Right atrium auricular region (tissue), 2 donors: ENCODE results near the gene CFAP20. TPM values are rescaled to one million over a fixed set of nuclear protein-coding genes. Genes with fewer than 3 reads are reported as not detected.

Source experiments
- DNase-seq: peaks from one replicate; pipeline ENCODE4 v3.0.0-alpha.2; 2019; ENCODE audit warnings: low spot score
- H3K27ac ChIP-seq, 2 donors: fragments of 200-600 bp; sonication (generic); 1 replicate in 1 of 2; 2 replicates in 1 of 2; pipeline ENCODE4 v1.5.1; 2016 to 2019
- H3K27me3 ChIP-seq, 2 donors: fragments of 200-600 bp; sonication (generic); one replicate each; pipeline versions ENCODE4 v1.5.1 to v1.6.0; 2017 to 2019
- H3K36me3 ChIP-seq: fragments of 200-600 bp; sonication (generic); one replicate; pipeline ENCODE4 v1.5.1; 2016
- H3K4me1 ChIP-seq, 2 donors: fragments of 200-600 bp; sonication (generic); one replicate each; pipeline versions ENCODE4 v1.5.1 to v1.6.0; 2017 to 2019
- H3K4me3 ChIP-seq, 2 donors: fragments of 200-600 bp; sonication (generic); 1 replicate in 1 of 2; 2 replicates in 1 of 2; pipeline ENCODE4 v1.5.1; 2017 to 2019; ENCODE audit warnings: mild to moderate bottlenecking in 1 of 2, moderate library complexity in 1 of 2
- H3K9me3 ChIP-seq, 2 donors: fragments of 200-600 bp; sonication (generic); one replicate each; pipeline ENCODE4 v1.5.1; 2019
- total RNA-seq, 2 donors: library from RNA; depleted of rRNA; stranded (reverse); fragments of >200 nt; gene quantifications; one replicate each; pipeline ENCODE4 v1.1.0, GENCODE V29; 2016
- TF ChIP-seq, protein P1 (sequence below), 2 donors: fragments of 200-600 bp; sonication (generic); IDR thresholded peaks; one replicate each; pipeline ENCODE4 v1.5.1; 2019; ENCODE audit warnings: antibody characterized with exemption in 2 of 2

Gene CFAP20
- 10 to 100 TPM; 36.9 to 64.2 TPM for total RNA-seq

DNA sequence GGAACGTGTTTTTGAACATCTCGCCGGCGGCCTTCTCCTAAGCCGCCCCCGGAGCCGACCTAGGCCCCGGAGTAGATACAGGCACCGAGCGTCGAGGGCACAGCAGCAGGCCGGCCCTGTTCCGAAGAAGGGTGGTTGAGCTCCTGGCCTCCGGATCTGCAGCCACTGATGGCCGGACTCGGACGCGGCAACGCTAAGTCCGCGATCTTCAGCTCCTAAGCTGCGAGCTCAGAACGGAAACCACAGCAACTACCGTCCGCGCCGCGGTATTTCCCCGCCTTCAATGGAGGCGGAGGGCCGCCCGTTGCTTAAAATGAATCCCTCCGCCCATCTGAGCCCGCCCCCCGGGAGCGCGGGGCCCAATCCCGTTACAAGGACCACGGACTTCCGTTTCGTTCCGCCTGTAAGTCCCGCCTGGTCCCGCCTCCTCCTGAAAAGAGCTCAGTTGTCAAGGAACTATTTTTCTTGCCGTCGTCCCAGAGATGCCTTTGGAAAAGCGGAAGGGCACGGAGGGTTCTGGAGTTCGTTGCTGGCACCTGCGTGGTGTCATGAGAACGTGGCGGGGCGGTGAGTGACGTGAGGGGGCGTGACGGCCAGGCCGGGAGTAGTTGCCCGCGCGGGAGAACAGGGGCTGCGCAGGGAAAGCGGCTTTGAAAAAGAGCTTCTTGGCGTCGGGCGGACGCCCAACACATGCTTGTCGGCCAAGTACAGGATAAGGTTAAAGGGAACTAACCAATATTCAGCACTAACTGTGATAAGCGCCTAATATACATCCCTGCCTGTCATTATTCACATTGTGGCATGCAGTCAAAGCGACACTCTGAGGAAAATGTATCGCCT is at the start of gene CFAP20:
Gene CFAP20, minus strand, starts transcription at position 285 of the 840 bp plus-strand sequence. Its CDS starts 266 bp downstream, at position 19.
- H3K36me3 ChIP-seq, result no peaks in the 10 kb centered on the region
- peak within 1 kb of the TSS; percentile 93 to 95 for H3K27ac ChIP-seq
- no peaks in the 10 kb centered on the region for H3K27me3 ChIP-seq
- TF ChIP-seq, protein P1, sequence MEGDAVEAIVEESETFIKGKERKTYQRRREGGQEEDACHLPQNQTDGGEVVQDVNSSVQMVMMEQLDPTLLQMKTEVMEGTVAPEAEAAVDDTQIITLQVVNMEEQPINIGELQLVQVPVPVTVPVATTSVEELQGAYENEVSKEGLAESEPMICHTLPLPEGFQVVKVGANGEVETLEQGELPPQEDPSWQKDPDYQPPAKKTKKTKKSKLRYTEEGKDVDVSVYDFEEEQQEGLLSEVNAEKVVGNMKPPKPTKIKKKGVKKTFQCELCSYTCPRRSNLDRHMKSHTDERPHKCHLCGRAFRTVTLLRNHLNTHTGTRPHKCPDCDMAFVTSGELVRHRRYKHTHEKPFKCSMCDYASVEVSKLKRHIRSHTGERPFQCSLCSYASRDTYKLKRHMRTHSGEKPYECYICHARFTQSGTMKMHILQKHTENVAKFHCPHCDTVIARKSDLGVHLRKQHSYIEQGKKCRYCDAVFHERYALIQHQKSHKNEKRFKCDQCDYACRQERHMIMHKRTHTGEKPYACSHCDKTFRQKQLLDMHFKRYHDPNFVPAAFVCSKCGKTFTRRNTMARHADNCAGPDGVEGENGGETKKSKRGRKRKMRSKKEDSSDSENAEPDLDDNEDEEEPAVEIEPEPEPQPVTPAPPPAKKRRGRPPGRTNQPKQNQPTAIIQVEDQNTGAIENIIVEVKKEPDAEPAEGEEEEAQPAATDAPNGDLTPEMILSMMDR (IDR thresholded peaks at IDR 0.05), result no peak
- peak within 1 kb of the TSS; percentile 87 to 96 for H3K4me3 ChIP-seq
- no peaks in the 10 kb centered on the region for H3K9me3 ChIP-seq
- peak; percentile 99 for DNase-seq
- H3K4me1 ChIP-seq, result peaks cover 0 to 40% of the 10 kb centered on the region in 2 donors

DNA sequence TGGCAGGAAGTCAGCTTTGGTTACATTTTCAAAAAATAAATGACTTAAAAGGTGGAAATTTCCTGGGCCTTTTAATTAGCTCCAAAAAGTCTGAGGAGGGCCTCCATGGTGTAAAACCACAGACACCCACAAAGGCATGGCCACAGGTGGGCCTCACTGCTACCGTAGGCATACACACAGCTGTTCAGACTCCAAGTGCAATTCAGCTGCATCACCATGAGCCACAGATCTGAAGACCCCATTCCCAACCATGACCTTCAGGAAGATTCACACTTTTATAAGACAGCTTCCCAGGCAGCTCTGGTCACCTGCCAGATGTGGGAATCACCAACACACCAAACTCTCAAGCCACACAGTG is 48.2 kb upstream of the CFAP20 start:
- TF ChIP-seq, protein P1 (IDR thresholded peaks at IDR 0.05), result no peak
- no peak for DNase-seq
- Histone ChIP-seq H3K36me3 (peaks cover 52% of the 10 kb centered on the region), H3K27ac (no peak overlapping the region), H3K9me3 (no peaks in the 10 kb centered on the region), H3K4me3 (no peak overlapping the region), H3K4me1 (no peaks in the 10 kb centered on the region), H3K27me3 (no peaks in the 10 kb centered on the region)

DNA sequence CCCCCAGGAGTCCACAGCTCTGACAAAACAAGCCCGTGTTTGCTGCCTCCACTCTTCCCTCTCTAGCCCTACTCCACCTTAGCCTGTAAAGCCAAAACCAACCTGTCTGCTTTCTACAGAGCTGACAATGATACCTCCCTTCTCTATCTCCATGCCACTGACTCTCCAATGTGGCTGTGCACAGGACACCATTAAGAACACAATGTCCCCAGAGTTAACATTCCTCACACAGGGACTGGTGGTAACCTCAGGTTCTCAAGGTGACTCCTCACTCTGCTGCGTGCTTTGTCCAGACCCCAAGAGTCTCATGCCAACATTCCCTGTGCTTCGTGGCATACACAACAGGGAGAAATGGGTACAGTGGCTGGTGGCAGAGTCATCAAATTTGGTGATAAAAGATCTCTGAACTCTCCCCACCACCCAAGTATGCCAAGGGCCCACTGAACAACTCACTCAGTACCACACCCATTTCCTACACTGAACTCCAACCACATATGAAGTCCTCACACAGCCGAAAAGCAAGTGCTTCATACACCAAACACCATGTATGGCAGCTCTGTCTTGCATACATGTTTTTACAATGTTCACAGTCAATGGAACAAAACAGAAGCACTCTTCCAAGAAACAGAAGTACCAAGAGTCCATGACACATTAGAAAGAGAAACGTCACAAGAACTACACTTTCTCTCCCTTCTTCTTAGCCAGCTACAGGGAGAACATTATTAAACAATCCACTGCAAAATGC is 47.6 kb upstream of the CFAP20 start:
- no peaks in the 10 kb centered on the region for H3K4me1 ChIP-seq
- DNase-seq, result no peak
- TF ChIP-seq, protein P1 (IDR thresholded peaks at IDR 0.05), result no peak
- H3K9me3 ChIP-seq, result no peaks in the 10 kb centered on the region
- H3K27me3 ChIP-seq, result no peaks in the 10 kb centered on the region
- no peak overlapping the region for H3K4me3 ChIP-seq
- H3K27ac ChIP-seq, result no peak overlapping the region
- peaks cover 49% of the 10 kb centered on the region for H3K36me3 ChIP-seq

DNA sequence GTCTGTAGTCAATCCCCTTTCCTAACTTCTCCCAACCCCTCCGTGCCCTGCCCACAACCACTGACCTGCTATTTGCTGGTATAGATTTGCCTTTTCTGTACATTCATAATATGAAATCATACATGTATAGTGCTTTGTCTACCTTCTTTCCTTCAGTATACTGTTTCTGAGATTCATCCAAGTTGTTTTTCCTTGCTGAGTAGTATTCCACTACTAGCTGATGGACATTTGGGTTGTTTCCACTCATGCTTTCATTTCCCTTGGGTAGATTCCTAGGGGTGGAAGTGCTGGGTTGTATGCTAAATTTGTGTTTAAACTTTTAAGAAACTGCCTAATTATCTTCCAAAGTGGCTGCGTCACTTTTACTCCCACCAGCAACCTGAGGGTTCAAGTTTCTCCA is 41.0 kb upstream of the CFAP20 start:
- Histone ChIP-seq H3K27ac (no peak overlapping the region), H3K4me1 (no peaks in the 10 kb centered on the region), H3K4me3 (no peak overlapping the region), H3K27me3 (no peaks in the 10 kb centered on the region), H3K36me3 (peaks cover 70% of the 10 kb centered on the region), H3K9me3 (no peaks in the 10 kb centered on the region)
- no peak for DNase-seq
- TF ChIP-seq, protein P1 (IDR thresholded peaks at IDR 0.05), result no peak

DNA sequence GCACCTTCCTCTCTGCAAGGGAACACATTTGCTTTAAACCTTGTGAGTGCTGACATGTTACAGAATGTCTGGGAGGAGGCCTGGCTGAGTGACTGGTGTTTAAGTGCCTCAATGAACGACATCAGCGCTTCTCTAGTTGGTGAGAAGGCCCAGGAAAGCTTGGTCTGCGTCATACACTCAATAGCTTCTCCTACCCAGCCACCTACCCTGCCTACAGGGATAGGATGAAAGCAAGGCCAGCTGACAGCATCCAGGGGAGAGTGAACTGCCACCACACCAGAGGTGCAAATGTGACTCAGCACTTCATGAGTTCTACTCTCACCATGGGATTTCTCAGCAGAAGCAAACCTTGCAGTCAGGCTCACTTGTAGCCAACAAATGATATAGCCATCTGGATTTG is 31.7 kb upstream of the CFAP20 start:
- H3K36me3 ChIP-seq, result peaks cover 60% of the 10 kb centered on the region
- no peaks in the 10 kb centered on the region for H3K9me3 ChIP-seq
- H3K4me1 ChIP-seq, result no peaks in the 10 kb centered on the region
- no peak for DNase-seq
- H3K4me3 ChIP-seq, result no peak overlapping the region
- no peaks in the 10 kb centered on the region for H3K27me3 ChIP-seq
- no peak overlapping the region for H3K27ac ChIP-seq
- TF ChIP-seq, protein P1 (IDR thresholded peaks at IDR 0.05), result no peak
